BE2C (cell line): ENCODE measurements around the gene HOXD9.
A peak's percentile ranks its signal among the peaks of the same experiment; 100 is the strongest.

ENCODE experiments used
- DNase-seq: peaks from one replicate; pipeline ENCODE4 v3.0.0-alpha.2; 2020
- H3K27me3 ChIP-seq: fragments of 250-450 bp; sonication (Bioruptor Pico); 2 replicates; pipeline ENCODE4 v1.5.1; 2020; ENCODE audit warnings: mild to moderate bottlenecking
- H3K36me3 ChIP-seq: fragments of 250-450 bp; sonication (Bioruptor Pico); 2 replicates; pipeline ENCODE4 v1.5.1; 2020; ENCODE audit warnings: mild to moderate bottlenecking
- H3K4me1 ChIP-seq: fragments of 250-450 bp; sonication (Bioruptor Pico); 2 replicates; pipeline ENCODE4 v1.5.1; 2020
- H3K4me3 ChIP-seq: 2 replicates; pipeline ENCODE4 v1.5.1; 2011; ENCODE audit warnings: low read depth, low read length
- H3K9me3 ChIP-seq: fragments of 250-450 bp; sonication (Bioruptor Pico); 2 replicates; pipeline ENCODE4 v1.5.1; 2020
- TF ChIP-seq, protein P1 (sequence below): IDR thresholded peaks from 2 replicates; pipeline ENCODE4 v1.5.1; 2012; ENCODE audit warnings: mild to moderate bottlenecking, low read depth, low read length

Gene HOXD9

DNA sequence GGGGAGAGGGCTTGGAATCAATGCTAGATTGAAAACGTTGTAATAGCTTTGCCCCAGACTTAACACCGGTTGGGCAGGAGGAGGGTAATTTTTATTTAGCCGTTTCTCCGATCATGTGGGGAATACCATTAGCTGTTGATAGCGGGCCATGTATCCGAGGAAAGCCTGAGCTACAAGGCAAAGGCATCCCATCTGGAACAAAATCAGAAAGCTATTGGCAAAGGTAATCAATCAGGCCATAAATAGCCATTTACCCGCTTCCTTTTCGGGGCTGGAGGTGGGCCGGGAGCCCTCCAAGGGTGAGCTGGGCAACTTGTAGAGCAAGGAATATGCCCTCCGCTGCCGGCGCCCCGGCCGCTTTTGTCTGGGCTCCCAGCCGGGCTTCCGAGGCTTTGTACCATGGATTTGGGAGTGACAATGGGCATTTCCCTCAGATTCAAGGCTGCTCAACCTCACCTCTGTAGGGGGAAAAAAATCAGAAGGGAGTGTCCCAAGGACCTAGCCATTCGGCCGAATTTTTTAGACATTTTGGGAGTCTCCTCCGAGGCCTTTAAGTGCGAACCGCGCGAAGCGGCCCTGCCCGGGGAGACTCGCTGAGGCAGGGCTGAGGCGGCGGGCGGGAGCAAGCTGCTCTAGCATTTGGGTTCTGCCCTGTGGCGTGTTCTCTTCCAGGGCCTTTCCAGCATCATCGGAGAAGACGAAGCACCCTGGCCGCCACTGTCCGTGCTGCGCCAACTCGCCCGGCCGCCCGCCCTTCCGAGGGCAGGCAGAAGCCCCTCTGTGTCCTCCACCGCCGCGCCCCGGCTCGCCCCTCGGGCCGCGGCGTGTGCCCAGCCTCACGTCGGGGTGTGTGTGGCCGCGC is 1.1 kb upstream of the HOXD9 start:
- Histone ChIP-seq H3K4me3 (no peak overlapping the region), H3K36me3 (no peaks in the 10 kb centered on the region), H3K9me3 (no peaks in the 10 kb centered on the region), H3K27me3 (peaks cover 5% of the 10 kb centered on the region; the same call in 1 of the 2 replicates), H3K4me1 (0 out of 2 replicates have a peak, but pooled peaks cover 3% of the 10 kb centered on the region)
- DNase-seq, result no peak
- TF ChIP-seq, protein P1, sequence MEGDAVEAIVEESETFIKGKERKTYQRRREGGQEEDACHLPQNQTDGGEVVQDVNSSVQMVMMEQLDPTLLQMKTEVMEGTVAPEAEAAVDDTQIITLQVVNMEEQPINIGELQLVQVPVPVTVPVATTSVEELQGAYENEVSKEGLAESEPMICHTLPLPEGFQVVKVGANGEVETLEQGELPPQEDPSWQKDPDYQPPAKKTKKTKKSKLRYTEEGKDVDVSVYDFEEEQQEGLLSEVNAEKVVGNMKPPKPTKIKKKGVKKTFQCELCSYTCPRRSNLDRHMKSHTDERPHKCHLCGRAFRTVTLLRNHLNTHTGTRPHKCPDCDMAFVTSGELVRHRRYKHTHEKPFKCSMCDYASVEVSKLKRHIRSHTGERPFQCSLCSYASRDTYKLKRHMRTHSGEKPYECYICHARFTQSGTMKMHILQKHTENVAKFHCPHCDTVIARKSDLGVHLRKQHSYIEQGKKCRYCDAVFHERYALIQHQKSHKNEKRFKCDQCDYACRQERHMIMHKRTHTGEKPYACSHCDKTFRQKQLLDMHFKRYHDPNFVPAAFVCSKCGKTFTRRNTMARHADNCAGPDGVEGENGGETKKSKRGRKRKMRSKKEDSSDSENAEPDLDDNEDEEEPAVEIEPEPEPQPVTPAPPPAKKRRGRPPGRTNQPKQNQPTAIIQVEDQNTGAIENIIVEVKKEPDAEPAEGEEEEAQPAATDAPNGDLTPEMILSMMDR, result no peak

DNA sequence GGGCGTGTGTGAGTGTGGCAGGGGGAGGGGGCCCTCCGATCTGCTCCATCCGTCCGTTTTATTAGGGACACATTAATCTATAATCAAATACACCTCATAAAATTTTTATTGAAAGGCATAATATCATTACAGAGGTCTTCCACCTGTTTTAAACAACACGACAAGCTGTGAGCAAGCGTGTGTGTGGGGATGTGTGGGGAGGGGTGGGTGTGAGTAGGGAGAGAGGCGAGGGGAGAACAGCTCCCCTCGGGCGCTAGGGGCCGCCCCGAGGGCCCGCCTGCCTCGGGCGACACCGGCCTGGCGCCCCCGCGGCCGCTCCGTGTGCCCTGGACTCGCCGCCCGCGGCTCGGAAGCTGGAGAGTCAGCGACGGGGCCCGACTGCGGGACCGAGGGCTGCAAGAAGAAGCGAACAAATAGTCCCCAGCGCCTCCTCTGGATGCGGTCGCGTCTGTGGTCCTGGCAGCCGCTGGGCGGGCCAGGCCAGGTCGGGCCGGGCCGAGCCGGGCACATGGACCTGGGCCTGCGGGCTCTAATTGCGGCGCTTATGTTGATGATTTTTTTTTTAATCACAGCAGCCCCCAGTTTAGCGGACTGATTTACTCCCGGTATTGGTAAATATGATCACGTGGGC is 352 bp upstream of the HOXD9 start:
- Histone ChIP-seq H3K4me1 (no peaks in the 10 kb centered on the region), H3K36me3 (no peaks in the 10 kb centered on the region), H3K9me3 (no peaks in the 10 kb centered on the region), H3K27me3 (peaks cover 4% of the 10 kb centered on the region; the same call in 1 of the 2 replicates), H3K4me3 (peak overlapping the region; percentile 68)
- TF ChIP-seq, protein P1, result no peak
- DNase-seq, result peak; percentile 49

DNA sequence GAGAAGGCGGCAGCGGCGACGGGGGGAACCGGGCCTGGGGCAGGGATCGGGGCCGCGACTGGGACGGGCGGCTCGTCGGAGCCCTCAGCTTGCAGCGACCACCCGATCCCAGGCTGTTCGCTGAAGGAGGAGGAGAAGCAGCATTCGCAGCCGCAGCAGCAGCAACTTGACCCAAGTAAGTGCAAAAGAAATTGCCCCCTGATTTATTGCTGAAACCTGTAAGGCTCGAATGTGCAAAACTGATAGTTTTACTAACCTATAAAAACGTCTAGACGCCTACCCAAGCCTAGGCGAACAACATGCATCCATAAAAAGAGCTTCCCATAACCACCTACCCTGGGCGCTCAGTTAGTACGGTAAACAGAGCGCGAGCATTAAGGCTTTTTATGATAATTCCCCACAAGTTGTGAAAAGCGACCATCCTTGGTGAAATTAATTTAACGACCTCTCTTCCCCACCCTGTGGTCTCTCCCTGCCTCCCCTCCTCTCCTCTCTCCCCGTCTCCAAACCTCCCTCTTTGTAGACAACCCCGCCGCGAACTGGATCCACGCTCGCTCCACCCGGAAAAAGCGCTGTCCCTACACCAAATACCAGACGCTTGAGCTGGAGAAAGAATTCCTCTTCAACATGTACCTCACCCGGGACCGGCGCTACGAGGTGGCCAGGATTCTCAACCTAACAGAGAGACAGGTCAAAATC is 1.0 kb downstream of the HOXD9 start:
- Histone ChIP-seq H3K36me3 (no peaks in the 10 kb centered on the region), H3K9me3 (no peaks in the 10 kb centered on the region), H3K4me3 (peak overlapping the region; percentile 68), H3K4me1 (no peaks in the 10 kb centered on the region), H3K27me3 (no peaks in the 10 kb centered on the region)
- no peak for DNase-seq
- TF ChIP-seq, protein P1, result no peak

DNA sequence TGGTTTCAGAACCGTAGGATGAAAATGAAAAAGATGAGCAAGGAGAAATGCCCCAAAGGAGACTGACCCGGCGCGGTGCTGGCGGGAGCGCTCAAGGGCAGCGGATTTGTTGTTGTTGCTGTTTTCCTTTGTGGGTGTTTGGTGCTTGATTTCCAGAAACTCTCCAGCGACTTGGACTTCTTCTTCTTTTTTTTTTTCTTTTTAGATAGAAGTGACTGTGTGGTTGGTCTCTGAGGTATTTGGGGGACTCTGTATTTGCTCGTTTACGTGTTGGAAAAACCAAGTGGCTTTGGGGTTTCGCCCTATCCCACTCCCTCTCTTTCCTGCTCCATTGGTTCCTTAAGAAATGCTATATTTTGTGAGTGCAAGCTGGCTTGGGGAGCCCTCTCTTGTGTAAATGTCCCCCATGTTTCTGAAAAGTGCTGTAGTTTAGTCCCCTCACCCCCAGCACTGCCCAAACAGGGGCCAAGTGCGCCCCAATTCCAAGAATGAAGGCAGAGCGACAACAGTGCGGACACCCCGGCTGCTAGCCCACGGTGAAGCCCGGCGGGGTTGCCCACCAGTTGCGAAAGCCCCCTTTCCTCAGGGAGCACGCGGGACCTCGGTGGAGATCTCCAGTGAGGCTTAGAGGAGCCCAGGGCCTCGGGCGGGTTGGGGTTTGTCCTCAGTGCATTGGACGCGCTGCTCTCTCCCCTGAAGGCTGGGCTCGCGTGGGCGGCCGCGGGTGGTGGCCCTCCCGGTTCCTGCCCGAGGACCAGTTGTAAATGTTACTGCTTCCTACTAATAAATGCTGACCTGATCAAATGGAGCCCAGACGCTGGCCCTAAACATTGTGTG is 1.8 kb downstream of the HOXD9 start:
- H3K4me3 ChIP-seq, result no peak overlapping the region
- no peaks in the 10 kb centered on the region for H3K9me3 ChIP-seq
- H3K4me1 ChIP-seq, result no peaks in the 10 kb centered on the region
- H3K36me3 ChIP-seq, result no peaks in the 10 kb centered on the region
- TF ChIP-seq, protein P1, result no peak
- no peaks in the 10 kb centered on the region for H3K27me3 ChIP-seq
- DNase-seq, result no peak

DNA sequence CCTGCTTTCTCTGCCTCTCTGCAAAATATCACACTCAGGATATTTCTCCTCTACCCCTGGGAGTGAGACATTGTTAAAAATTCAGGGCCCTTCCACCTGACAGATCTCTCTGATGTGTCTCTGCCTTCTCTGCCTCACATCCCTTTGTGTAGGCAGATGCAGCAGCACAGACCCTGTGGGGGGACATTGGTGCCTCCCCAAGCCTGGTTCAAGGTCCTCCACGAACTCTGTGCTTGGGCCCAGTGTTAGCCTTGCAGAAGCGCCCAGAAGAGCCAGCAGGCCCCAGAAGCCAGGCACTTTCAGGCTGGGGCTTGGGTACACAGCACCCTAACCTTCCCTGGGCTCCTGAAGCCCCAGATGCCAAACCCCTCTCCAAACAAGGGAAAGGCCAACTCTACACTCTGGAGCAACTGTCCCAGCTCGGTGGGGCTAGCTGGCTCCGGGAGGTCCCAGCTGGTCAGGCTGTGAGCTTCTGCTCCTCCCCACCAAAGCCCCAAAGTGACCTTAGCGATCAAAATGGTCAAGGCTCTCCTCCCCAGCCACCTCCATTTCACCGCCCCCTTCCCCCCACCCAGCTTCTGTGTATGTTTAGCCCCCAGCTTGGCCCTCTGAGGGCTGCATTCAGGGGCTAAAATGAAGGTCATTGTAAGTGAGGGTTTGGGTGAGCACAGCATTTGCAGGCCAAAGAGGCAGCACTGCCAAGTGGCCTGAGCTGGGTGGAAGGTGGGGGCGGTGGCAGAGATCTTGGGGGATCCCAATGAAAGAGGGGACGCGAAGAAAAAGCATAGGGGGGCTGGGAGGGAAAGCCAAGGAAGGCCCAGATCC is 2.6 kb downstream of the HOXD9 start:
- TF ChIP-seq, protein P1, result no peak
- H3K27me3 ChIP-seq, result no peaks in the 10 kb centered on the region
- no peak for DNase-seq
- no peaks in the 10 kb centered on the region for H3K4me1 ChIP-seq
- no peaks in the 10 kb centered on the region for H3K36me3 ChIP-seq
- no peaks in the 10 kb centered on the region for H3K9me3 ChIP-seq
- no peak overlapping the region for H3K4me3 ChIP-seq
